ENCODE measurements around the gene IGSF1.

IGSF1 gene

DNA sequence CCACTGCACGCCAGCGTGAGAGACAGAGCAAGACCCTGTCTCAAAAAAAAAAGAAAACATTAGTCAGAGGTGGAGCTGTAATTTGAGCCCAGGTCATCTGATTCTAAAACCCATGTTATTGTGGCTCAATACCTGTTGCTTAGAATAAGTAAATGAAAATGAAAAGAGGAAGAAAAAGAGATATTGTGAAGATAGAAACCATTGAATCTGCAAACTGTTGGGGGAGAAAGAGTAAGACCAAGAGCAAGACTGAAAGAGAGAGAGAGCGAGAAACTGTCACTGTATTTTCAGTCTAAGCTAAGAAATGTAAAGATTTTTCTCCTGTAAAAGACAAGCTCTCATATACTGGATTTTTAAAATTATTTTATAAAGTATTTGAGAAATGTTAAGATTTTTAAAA, 9.7 kb upstream of the IGSF1 start:
- no peaks in the 10 kb centered on the region for H3K79me2 ChIP-seq (ENCODE audit: low read length)
- no peak overlapping the region for H3K9ac ChIP-seq (ENCODE audit: low read length)
- H3K36me3 ChIP-seq (replicated peaks; ENCODE audit: insufficient read depth, low read length): no peaks in the 10 kb centered on the region
- no peaks in the 10 kb centered on the region for H3K9me2 ChIP-seq (replicated peaks; ENCODE audit: insufficient read depth, low read length)
- H4K20me1 ChIP-seq (ENCODE audit: insufficient read depth, low read length): no peaks in the 10 kb centered on the region
- no peak overlapping the region for H3K4me2 ChIP-seq (ENCODE audit: low read depth, low read length)
- no peak overlapping the region for H3K4me3 ChIP-seq (ENCODE audit: low read length)
- no peaks in the 10 kb centered on the region for H3K27me3 ChIP-seq (replicated peaks; ENCODE audit: insufficient read depth, low read length)
- no peak for TF ChIP-seq EZH2phosphoT487 (IDR thresholded peaks at IDR 0.05; ENCODE audit: low read length)
- no peak for TF ChIP-seq EZH2 (optimal IDR thresholded peaks at IDR 0.05; ENCODE audit: low read depth, low read length)
- TF ChIP-seq, protein P1, sequence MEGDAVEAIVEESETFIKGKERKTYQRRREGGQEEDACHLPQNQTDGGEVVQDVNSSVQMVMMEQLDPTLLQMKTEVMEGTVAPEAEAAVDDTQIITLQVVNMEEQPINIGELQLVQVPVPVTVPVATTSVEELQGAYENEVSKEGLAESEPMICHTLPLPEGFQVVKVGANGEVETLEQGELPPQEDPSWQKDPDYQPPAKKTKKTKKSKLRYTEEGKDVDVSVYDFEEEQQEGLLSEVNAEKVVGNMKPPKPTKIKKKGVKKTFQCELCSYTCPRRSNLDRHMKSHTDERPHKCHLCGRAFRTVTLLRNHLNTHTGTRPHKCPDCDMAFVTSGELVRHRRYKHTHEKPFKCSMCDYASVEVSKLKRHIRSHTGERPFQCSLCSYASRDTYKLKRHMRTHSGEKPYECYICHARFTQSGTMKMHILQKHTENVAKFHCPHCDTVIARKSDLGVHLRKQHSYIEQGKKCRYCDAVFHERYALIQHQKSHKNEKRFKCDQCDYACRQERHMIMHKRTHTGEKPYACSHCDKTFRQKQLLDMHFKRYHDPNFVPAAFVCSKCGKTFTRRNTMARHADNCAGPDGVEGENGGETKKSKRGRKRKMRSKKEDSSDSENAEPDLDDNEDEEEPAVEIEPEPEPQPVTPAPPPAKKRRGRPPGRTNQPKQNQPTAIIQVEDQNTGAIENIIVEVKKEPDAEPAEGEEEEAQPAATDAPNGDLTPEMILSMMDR (IDR thresholded peaks at IDR 0.05; ENCODE audit: low read length): no peak
- no peak for DNase-seq
- H3K27ac ChIP-seq (ENCODE audit: low read length): no peak overlapping the region
- H3K4me1 ChIP-seq (ENCODE audit: low read length): peaks cover 7% of the 10 kb centered on the region; the same call in 1 of the 2 replicates
- no peak overlapping the region for H2AFZ ChIP-seq (ENCODE audit: low read length)
- no peaks in the 10 kb centered on the region for H3K9me3 ChIP-seq (replicated peaks; ENCODE audit: insufficient read depth, low read length)
- H3F3A ChIP-seq (ENCODE audit: insufficient read depth, low read length): no peaks in the 10 kb centered on the region

DNA sequence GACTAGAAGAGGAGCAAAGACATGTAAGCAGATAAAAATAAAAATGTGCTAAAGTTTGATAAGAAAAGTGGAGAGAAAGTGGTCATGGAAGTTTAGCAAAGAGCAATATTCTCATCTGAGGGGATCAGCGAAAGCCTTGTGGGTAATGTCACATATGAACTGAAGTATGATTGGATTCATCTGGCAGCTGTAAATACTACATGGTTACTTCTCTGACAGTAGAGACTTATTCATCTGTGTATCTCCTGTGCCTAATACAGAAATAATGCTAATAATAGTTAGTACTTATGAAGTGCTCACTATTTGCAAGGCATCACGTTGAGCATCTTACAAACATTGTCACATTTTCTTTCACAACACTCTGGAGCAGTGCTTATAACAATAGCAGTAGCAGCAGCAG, 8.9 kb upstream of the IGSF1 start:
- Histone ChIP-seq H3K36me3 (replicated peaks; ENCODE audit: insufficient read depth, low read length) (no peaks in the 10 kb centered on the region), H3K9me3 (replicated peaks; ENCODE audit: insufficient read depth, low read length) (no peaks in the 10 kb centered on the region), H3K9ac (ENCODE audit: low read length) (no peak overlapping the region), H3K4me3 (ENCODE audit: low read length) (no peak overlapping the region), H3K79me2 (ENCODE audit: low read length) (no peaks in the 10 kb centered on the region), H3K4me2 (ENCODE audit: low read depth, low read length) (no peak overlapping the region), H2AFZ (ENCODE audit: low read length) (no peak overlapping the region), H3K27ac (ENCODE audit: low read length) (no peak overlapping the region), H3F3A (ENCODE audit: insufficient read depth, low read length) (no peaks in the 10 kb centered on the region), H3K4me1 (ENCODE audit: low read length) (peaks cover 7% of the 10 kb centered on the region; the same call in 1 of the 2 replicates), H3K27me3 (replicated peaks; ENCODE audit: insufficient read depth, low read length) (no peaks in the 10 kb centered on the region), H4K20me1 (ENCODE audit: insufficient read depth, low read length) (no peaks in the 10 kb centered on the region), H3K9me2 (replicated peaks; ENCODE audit: insufficient read depth, low read length) (no peaks in the 10 kb centered on the region)
- DNase-seq: no peak
- TF ChIP-seq, protein P1 (IDR thresholded peaks at IDR 0.05; ENCODE audit: low read length): no peak
- TF ChIP-seq EZH2 (optimal IDR thresholded peaks at IDR 0.05; ENCODE audit: low read depth, low read length) (no peak), EZH2phosphoT487 (IDR thresholded peaks at IDR 0.05; ENCODE audit: low read length) (no peak)

DNA sequence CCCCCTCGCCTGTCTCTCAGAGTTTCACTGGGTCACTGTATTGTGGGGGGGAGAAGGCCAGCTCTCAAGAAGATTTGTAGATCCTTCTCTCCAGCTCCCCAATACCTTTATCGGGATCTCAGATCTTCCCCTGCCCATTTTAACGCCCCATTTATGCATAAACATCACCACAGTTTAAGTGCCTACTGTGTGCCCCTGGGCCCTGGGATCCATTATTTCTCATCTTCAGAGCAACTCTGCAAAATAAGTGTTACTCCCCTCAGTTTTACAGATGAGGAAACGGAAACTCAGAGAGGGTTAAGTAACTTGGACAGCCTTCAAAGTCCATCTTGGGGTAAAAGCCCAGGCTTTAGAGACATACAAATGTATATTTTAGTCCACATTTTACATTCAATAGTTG, 421 bp upstream of the IGSF1 start:
- Histone ChIP-seq H3F3A (ENCODE audit: insufficient read depth, low read length) (no peaks in the 10 kb centered on the region), H3K9me2 (replicated peaks; ENCODE audit: insufficient read depth, low read length) (no peaks in the 10 kb centered on the region), H3K27me3 (replicated peaks; ENCODE audit: insufficient read depth, low read length) (no peaks in the 10 kb centered on the region), H3K36me3 (replicated peaks; ENCODE audit: insufficient read depth, low read length) (no peaks in the 10 kb centered on the region), H2AFZ (ENCODE audit: low read length) (peak overlapping the region; percentile 23; the same call in 1 of the 2 replicates), H3K4me2 (ENCODE audit: low read depth, low read length) (no peak overlapping the region), H3K4me1 (ENCODE audit: low read length) (no peaks in the 10 kb centered on the region), H3K9me3 (replicated peaks; ENCODE audit: insufficient read depth, low read length) (no peaks in the 10 kb centered on the region), H3K27ac (ENCODE audit: low read length) (no peak overlapping the region), H3K4me3 (ENCODE audit: low read length) (no peak overlapping the region), H3K79me2 (ENCODE audit: low read length) (no peaks in the 10 kb centered on the region), H3K9ac (ENCODE audit: low read length) (no peak overlapping the region), H4K20me1 (ENCODE audit: insufficient read depth, low read length) (no peaks in the 10 kb centered on the region)
- TF ChIP-seq EZH2phosphoT487 (IDR thresholded peaks at IDR 0.05; ENCODE audit: low read length): no peak
- DNase-seq: no peak

DNA sequence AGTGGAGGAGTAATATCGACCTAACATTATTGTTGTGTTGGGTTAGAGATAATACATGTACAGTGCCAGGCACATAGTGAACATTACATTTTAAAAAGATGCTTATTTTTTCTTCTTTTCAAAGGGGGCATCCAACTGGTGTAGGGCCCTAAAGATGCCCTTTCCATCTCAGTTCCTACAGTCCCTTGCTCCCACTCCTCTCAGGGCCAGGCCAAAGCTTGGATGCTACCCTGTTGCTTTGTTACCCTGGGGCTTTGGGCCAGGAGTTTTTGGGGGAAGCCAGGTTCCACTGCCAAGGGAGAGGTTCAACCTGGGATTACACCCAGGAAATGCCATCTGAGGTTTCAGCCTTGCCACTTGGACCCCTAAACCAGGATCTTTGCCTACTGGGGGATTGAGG, 918 bp downstream of the IGSF1 start:
- H3K9me3 ChIP-seq (replicated peaks; ENCODE audit: insufficient read depth, low read length): no peaks in the 10 kb centered on the region
- peak overlapping the region; percentile 12; the same call in 1 of the 2 replicates for H3K9ac ChIP-seq (ENCODE audit: low read length)
- peak overlapping the region; percentile 92; the same call in 1 of the 2 replicates for H2AFZ ChIP-seq (ENCODE audit: low read length)
- no peak overlapping the region for H3K27ac ChIP-seq (ENCODE audit: low read length)
- no peaks in the 10 kb centered on the region for H3K4me1 ChIP-seq (ENCODE audit: low read length)
- no peaks in the 10 kb centered on the region for H3K79me2 ChIP-seq (ENCODE audit: low read length)
- H3K27me3 ChIP-seq (replicated peaks; ENCODE audit: insufficient read depth, low read length): no peaks in the 10 kb centered on the region
- H3K9me2 ChIP-seq (replicated peaks; ENCODE audit: insufficient read depth, low read length): no peaks in the 10 kb centered on the region
- no peak for TF ChIP-seq EZH2phosphoT487 (IDR thresholded peaks at IDR 0.05; ENCODE audit: low read length)
- TF ChIP-seq EZH2 (optimal IDR thresholded peaks at IDR 0.05; ENCODE audit: low read depth, low read length): no peak
- TF ChIP-seq, protein P1 (IDR thresholded peaks at IDR 0.05; ENCODE audit: low read length): no peak
- H3K4me2 ChIP-seq (ENCODE audit: low read depth, low read length): peak overlapping the region; percentile 79
- no peaks in the 10 kb centered on the region for H3K36me3 ChIP-seq (replicated peaks; ENCODE audit: insufficient read depth, low read length)
- H3F3A ChIP-seq (ENCODE audit: insufficient read depth, low read length): no peaks in the 10 kb centered on the region
- DNase-seq: no peak
- no peaks in the 10 kb centered on the region for H4K20me1 ChIP-seq (ENCODE audit: insufficient read depth, low read length)
- H3K4me3 ChIP-seq (ENCODE audit: low read length): peak overlapping the region; percentile 66; the same call in 1 of the 2 replicates

Data from MM.1S (cell line).